NCI-H524 (cell line): ENCODE results near the gene TEX29.

ENCODE experiments used
- DNase-seq, 2 experiments: peaks; one replicate each; lab custom pipeline; 2025; lab: John Stamatoyannopoulos, UW

TEX29 gene

DNA sequence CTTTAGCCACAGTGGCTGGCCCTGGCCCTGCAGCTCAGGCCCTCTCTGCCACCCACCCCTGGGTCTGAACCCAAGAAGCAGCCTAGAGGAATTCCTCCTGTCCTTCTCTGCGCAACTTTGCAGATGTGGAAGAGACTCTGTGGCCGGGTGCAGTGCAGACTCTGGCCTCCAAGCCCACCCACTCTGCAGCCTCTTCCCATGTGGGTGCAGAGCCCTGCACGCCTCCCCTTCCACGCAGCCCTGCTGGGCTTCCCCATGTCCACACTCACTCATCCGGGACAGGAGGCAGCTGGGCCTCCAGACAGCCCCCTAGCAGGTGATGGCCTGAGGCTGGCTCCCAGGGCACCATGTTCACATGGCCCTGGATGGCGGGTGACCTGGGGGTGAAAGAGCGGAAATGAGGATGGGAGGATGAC is 2.5 kb downstream of the TEX29 start:
- no peak for DNase-seq

GRCh38 chr13:111323549-111323948 is 3.1 kb downstream of the TEX29 start:
- DNase-seq: no peak

DNA sequence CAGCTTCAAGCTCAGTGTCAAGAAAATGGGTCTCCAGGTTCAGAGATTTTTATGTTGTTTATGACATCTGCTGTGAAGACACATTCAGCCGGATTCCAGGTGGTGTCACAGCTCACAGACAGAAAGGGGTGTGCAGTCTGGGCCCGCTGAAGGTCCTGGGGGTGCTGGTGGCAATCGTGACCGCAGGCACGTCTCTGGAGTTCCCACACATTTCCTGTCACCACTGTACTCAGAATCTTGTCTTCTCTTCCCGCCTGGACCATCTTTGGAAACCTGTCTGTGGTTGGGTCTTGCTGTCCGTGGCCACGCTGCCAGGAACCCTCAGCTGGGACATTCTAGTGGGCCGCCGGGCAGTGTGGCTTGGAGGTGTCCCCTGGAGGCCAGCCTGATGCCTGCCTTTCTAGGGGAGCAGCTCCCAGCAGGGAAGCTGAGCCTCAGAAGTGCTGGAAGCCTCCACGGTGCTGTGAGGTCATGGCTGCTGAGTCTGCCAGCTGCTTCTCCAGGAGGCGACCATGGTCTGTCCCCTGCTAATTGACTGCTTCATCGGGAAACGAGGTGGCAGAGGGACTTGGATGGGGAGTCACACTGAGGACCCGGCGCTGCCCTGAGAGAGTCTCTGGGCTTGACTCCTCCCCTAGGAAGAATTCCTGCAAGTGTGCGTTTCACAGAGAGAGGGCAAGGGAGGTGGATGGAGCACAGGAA is 3.7 kb downstream of the TEX29 start:
- no peak for DNase-seq

DNA sequence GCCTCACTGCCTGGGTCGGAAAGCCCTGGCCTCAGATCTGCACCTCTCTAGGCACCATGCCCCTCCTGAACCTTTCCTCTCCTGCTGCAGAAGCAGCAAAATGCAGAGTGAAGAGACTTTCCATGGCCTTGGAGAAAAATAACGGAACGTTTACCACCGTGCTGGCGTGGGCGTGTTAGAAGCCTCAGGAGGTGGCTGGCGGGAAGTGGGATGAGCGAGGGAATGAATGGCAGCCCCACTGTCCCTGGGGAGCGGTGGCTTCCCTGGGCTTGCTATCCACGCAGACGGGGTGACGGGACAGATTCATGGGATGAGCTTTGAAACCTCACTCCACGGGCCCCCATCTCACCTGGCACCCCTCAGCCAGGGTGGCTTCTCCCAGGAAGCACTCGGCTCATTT is 4.3 kb downstream of the TEX29 start:
- no peak for DNase-seq

DNA sequence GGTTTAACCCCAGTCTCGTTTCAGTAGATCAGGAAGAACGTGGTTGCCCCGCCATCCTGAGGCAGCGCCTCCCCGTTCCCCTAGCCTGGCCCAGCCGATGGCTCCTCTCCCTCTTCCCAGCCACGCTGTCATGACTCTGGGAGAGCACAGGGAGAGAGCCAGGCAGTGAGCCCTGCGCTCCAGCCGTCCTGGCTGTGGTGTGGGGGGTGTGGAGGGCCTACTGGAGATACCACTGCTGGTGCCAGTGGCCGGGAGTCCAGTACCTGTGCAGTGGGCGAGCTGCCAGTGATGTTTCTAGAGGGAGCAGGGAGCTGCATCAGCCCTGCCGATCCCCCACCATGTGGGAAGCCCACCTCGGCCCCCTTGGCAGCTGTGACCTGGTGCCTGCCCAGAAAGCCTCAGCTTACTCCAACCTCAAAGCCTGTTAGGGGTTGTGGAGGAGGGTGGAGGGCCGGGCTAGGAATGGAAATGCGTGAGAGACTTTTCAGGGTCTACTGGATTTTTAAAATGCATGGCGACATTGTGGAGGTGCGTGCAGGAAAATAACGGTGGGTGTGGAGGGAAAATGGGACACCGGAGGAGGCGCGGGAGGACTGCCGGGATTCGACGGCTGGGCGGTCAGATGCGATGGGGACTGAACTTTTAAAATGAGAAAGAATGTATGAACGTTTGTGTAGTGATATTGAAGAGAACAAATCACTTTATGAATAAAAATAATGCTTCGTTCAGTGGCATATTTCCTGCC is 4.9 kb downstream of the TEX29 start:
- no peak for DNase-seq

DNA sequence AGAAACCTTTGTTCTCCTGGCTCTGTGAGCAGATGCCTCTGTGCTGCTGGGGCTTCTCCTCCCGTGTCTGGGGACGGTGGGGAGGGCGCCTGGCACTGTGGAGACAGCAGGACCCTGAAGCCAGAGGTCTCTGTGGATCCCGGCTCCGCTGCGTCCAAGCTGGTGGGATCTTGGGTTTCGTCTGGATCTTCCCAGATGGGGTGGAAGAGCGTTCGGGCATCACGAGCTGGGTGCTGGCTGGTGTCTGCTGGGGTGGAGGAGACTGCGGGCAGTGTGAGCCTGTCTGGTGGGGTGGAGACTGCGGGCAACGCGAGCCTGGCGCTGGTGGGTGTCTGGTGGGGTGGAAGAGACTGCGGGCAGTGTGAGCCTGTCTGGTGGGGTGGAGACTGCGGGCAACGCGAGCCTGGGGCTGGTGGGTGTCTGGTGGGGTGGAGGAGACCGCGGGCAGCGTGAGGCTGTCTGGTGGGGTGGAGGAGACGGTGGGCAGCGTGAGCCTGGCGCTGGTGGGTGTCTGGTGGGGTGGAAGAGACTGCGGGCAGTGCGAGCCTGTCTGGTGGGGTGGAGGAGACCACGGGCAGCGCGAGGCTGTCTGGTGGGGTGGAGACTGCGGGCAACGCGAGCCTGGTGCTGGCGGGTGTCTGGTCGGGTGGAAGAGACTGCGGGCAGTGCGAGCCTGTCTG is 5.6 kb downstream of the TEX29 start:
- no peak for DNase-seq

- no peak for DNase-seq
These were observed 6.2 kb downstream of the TEX29 start for GRCh38 chr13:111326621-111326965.

DNA sequence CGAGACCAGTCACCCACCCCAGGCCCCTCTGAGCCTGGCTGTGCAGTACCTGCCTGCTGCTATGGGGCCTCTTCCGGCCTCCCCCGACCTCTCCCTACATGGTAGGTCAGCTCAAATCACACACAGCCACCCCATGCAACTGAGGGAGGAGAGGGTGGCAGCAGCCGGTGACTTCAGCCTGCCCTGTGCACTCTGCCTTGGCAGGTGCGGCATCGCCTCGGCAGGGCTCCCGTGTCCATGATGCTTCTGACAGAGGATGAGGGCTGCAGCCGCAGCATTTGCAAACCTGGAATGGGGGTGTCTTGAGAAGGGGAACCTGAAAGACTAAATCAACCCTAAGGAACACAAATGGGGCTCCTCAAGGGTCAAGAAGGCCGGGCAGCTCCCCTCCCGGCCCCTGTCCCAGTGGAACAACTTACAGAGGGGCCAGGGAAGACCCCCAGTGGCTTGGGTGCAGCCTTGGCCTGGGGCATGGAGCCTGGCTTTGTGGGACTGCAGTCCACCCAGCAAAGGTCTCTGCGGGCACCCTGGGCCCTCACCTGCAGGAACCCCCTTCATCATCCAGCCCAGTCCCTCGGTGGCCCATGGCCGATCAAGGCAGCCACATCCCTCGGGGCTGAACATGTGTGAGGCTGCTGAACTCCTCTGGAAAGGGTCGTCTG is 6.7 kb downstream of the TEX29 start:
- DNase-seq: no peak

DNA sequence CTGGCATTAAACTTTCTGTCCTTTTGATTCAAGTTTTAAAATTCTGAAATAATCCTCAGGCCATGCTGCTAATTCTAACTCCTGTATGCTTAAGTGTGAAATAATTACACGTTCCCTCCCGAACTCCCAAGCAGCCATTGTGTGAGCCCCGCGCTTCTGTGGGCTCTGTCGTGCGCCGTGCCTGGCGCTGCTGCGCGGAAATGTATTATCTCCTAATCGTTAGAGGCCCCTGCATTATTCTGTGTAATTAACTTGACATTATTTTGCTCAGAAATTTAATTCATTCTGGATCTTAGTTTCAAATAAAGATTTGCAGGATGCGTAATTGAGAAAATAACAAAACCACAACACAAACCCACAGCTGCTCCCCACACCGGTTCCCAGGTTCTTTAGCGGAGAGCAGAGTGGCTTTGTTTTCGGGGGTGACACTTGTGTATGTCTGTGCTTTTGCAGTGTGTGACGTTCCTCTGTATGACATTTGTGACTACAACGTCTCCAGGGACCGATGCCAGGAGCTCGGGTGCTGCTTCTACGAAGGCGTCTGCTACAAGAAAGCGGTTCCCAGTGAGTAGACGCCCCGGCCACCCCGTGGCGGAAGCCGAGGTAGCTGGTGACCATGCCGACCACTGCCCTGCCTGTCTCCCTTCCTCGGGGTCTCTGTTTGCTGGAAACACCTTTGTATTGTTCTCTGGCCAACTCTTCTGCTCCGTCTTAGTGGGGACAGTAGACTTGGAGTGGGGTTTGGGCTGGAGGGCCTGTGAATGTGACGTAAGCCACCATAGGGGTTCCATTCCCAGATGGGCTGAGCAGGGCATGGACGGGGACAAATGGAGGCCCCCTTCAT is 7.5 kb downstream of the TEX29 start:
- no peak for DNase-seq

- DNase-seq: no peak
These were observed 8.3 kb downstream of the TEX29 start for GRCh38 chr13:111328574-111329410.

GRCh38 chr13:111329641-111330040 is 9.2 kb downstream of the TEX29 start:
- no peak for DNase-seq

GRCh38 chr13:111330066-111330610 is 9.7 kb downstream of the TEX29 start:
- no peak for DNase-seq

- no peak for DNase-seq
These were observed 14.9 kb downstream of the TEX29 start for GRCh38 chr13:111335298-111335697.

GRCh38 chr13:111336666-111337065 is 16.2 kb downstream of the TEX29 start:
- DNase-seq: no peak

DNA sequence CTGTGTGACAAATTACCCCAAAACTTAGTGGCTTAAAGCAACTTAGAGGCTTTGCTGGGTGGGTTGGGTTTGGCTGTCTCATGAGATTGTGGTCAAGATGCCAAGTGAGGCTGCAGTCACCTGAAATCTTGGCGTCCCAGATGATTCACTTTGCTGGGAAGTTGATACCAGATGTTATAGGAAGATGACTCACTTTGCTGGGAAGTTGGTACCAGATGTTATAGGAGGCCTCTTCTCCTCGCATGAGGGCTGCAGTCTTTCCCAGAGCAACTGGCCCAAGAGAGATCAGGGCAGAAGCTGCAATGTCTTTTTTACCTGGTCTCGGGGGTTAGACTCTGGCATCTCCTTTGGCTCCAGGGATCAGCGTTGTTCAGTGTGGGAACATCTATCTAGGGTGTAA is 16.8 kb downstream of the TEX29 start:
- DNase-seq: no peak

DNA sequence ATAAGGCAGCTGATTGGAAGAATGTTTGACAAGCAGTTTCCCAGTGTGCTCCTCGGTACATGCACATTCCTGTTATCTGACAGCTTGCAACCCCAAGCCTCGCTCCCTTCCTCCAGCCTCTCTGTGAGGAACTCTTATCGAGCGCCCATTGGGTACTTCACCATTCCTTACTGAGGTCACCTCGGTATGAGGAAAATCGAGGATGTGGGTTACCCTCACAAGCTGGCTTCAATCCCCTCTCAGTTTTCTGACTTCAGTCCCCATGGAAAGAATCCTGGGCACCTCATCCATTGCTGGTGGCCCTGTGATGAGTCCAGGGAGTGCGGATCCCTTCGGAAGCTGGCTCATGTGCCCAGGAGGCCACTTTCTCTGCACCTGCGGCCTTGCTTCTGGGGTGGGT is 17.3 kb downstream of the TEX29 start:
- DNase-seq: no peak

DNA sequence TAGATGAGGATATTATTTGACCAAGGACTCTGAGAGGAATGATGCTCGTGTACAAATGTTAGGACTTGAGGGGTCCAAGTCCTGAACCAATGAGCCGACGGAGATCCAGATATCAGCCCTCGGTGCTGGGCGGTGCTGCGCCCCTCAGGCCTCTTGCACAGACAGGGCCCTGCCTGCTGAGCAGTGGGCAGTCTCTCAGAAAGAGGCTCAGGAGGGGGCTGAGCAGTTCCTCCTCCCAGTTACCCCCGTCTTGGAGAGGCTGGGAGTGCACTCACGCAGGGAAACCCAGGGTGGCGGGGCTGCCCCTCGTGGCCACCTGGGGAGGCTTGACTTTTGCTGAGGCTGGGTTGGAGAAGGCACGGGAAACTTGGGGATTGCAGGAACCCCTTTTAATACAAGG is 18.4 kb downstream of the TEX29 start:
- DNase-seq: no peak

DNA sequence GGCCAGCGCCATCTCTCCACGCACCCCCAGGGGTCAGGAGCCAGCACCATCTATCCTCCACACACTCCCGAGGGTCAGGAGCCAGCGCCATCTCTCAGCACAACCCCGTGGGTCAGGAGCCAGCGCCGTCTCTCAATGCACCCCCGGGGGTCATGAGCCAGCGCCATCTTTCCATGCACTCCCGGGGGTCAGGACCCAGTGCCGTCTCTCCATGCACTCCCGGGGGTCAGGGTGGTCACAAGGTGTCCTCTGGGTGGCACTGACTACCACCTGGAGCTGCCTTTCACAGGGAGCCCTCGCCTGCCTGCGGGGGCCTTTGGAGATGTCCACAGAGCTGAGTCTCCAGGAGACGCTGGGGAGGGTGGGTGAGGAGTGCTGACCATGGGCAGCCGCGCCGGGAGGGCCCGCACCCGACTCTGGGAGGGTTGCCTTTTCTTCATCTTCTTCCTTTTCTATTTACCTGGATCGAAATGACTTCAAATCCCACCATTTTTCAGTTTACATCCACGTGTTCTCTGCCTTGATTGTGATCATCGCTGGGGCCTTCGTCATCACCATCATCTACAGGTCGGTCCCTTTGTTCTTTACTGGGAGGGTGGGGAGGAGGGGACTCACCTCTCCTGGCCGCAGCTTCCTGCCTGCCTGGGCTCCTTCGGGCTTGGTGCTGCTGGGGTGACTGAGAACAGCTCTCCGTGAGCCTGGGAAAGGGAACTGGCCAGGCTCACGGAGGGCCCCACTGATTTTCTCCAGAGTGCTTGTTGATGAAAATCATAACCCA is 19.1 kb downstream of the TEX29 start:
- DNase-seq: no peak

DNA sequence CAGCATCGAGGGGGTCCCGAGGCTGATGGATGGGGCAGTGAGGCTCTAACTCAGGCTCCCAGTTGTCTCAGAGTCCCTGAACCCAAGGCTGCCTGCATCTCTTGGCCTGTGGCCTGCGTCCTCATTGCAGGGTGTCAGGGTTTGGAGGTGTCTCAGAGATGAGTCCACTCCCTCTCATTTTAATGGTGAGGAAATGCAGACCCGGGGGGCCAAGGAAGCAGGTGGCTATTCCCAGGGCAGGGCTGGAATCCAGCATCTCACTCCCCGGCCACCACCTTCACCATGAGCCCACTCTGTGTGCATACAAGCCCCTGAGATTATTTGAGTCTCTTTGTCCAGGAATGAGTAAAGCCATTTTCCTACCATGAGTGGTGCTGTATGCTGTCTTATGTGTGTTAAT is 21.4 kb downstream of the TEX29 start:
- DNase-seq: no peak

- DNase-seq: no peak
These were observed 22.3 kb downstream of the TEX29 start for GRCh38 chr13:111342721-111343120.
